HEK293T (cell line): Measurements from ENCODE around the gene OR10D3.

ENCODE experiments used
- SP1 ChIP-seq: fragments of 450-650 bp; IDR thresholded peaks from 2 replicates; pipeline ENCODE4 v1.6.1; 2017
- SUZ12 ChIP-seq: fragments of 450-650 bp; IDR thresholded peaks from 2 replicates; pipeline ENCODE4 v1.6.1; 2016; ENCODE audit warnings: mild to moderate bottlenecking

- TF ChIP-seq SP1 (no peak), SUZ12 (no peak)
Observed at GRCh38 chr11:124233376-124233775, 50.2 kb downstream of the OR10D3 start.
